Adrenal gland (tissue), 5 donors: ENCODE data around the gene MKKS.

ENCODE experiments used
- CTCF ChIP-seq, 6 experiments: fragments of 450-650 bp in 4 of 6; fragments of 200-600 bp in 2 of 6; sonication (generic) in 1 of 6; IDR thresholded peaks; 1 replicate in 5 of 6; 2 replicates in 1 of 6; pipeline versions ENCODE4 v1.5.1 to v1.8.0; 2016 to 2021; ENCODE audit warnings: antibody characterized with exemption in 6 of 6, mild to moderate bottlenecking in 2 of 6, moderate library complexity in 1 of 6
- POLR2A ChIP-seq, 2 donors: fragments of 450-650 bp; IDR thresholded peaks; one replicate each; pipeline ENCODE4 v1.6.1; 2017; ENCODE audit warnings: antibody characterized with exemption in 2 of 2, mild to moderate bottlenecking in 2 of 2, moderate library complexity in 1 of 2
- donor health status: DM: no; HTN: no; CAD: no.

GRCh38 chr20:10368702-10369041, 65.3 kb downstream of the MKKS start:
- no peak for TF ChIP-seq CTCF (IDR thresholded peaks at IDR 0.05)
- no peak for TF ChIP-seq POLR2A (IDR thresholded peaks at IDR 0.05)
